Stimulated activated memory B cell treated with anti-CD40 and anti-IgM and Interleukin-4, amounts not matched to agents 10 μg/mL and 1 μg/mL and 100 μg/mL, for 72 hours (primary cell): ENCODE measurements around the gene POMC.
"Not testable (repeated sequence)": the region's sequence is repeated elsewhere in the genome, so short reads cannot be mapped to it uniquely, and the experiment has no call there.

ENCODE experiments used
- ATAC-seq: fragments of 150-1000 bp; cut with Tn5 transposase; 2 replicates; pipeline ENCODE4 v1.10.0; 2021
- H3K27ac Mint-ChIP-seq: one replicate; pipeline ENCODE4 v1.8.0; 2022; ENCODE audit warnings: mild to moderate bottlenecking, mixed read lengths
- H3K27me3 Mint-ChIP-seq: one replicate; pipeline ENCODE4 v1.8.0; 2022; ENCODE audit warnings: mixed read lengths
- H3K36me3 Mint-ChIP-seq: one replicate; pipeline ENCODE4 v1.8.0; 2022; ENCODE audit warnings: mixed read lengths
- H3K4me1 Mint-ChIP-seq: one replicate; pipeline ENCODE4 v1.8.0; 2022; ENCODE audit warnings: mixed read lengths
- H3K4me3 Mint-ChIP-seq: one replicate; pipeline ENCODE4 v1.8.0; 2022; ENCODE audit warnings: mild to moderate bottlenecking, moderate library complexity, mixed read lengths
- H3K9me3 Mint-ChIP-seq: one replicate; pipeline ENCODE4 v1.8.0; 2022; ENCODE audit warnings: mixed read lengths

The POMC gene

DNA sequence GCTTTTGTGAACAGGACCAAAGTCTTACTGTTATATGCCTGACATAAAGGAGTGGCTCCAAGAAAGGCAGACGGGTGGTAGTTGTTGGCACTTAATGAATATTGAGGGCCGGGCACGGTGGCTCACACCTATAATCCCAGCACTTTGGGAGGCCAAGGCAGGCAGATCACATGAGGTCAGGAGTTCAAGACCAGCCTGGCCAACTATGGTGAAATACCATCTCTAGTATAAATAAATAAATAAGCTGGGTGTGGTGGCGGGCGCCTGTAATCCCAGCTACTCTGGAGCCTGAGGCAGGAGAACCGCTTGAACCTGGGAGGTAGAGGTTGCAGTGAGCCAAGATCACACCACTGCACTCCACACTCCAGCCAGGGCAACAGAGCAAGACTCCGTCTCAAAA, 6.3 kb downstream of the POMC start:
- ATAC-seq, H3K36me3 Mint-ChIP-seq, H3K27me3 Mint-ChIP-seq, H3K9me3 Mint-ChIP-seq: not testable (repeated sequence)
- Mint-ChIP-seq H3K4me1 (peaks cover 35% of the 10 kb centered on the region), H3K27ac (peak overlapping the region; percentile 79), H3K4me3 (peak overlapping the region; percentile 44)

DNA sequence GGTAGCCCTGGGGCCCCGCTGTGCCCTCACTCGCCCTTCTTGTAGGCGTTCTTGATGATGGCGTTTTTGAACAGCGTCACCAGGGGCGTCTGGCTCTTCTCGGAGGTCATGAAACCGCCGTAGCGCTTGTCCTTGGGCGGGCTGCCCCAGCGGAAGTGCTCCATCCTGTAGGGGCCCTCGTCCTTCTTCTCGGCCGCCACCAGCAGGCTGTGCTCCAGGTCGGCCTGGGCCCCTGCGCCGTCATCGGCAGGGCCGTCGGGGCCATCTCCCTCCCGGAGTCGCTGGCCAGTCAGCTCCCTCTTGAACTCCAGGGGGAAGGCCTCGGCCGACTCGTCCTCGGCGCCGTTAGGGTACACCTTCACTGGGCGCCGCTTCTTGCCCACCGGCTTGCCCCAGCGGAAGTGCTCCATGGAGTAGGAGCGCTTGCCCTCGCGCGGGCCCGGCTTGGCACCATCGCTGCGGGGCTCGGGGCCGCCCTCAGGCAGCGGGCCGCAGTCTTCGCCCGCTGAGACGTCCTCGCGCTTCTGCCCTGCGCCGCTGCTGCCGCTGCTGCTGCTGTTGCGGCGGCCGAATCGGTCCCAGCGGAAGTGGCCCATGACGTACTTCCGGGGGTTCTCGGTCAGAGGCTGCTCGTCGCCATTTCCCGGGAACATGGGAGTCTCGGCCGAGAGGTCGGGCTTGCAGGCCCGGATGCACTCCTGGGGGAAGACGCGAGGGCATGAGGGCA, 7.2 kb downstream of the POMC start:
- no peaks in the 10 kb centered on the region for H3K27me3 Mint-ChIP-seq
- peak overlapping the region; percentile 79 for H3K27ac Mint-ChIP-seq
- peak; percentile 68 for ATAC-seq
- no peaks in the 10 kb centered on the region for H3K36me3 Mint-ChIP-seq
- H3K4me3 Mint-ChIP-seq: peak overlapping the region; percentile 75
- no peaks in the 10 kb centered on the region for H3K9me3 Mint-ChIP-seq
- H3K4me1 Mint-ChIP-seq: peaks cover 28% of the 10 kb centered on the region

DNA sequence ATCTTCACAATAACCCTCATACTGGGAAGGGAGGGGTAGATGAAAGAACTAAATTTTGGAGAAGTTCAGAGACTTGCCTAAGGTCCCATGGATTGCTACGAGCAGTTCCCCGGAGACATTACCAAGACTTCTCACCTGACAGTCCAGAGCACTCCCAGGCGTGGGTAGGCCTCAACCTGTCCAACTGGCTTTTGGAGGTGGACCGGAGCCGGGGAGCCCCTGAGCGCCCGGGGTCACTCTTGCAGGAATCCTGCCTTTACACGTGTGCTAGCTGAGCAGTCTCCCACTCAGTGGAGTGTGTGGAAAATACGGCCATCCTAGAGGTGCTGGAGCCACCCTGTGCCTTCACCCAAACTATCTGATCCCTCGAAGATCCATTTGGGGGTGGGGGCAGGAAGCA, 8.0 kb downstream of the POMC start:
- peak overlapping the region; percentile 75 for H3K4me3 Mint-ChIP-seq
- H3K27ac Mint-ChIP-seq: peak overlapping the region; percentile 79
- H3K27me3 Mint-ChIP-seq: no peaks in the 10 kb centered on the region
- ATAC-seq: no peak
- H3K9me3 Mint-ChIP-seq: no peaks in the 10 kb centered on the region
- no peaks in the 10 kb centered on the region for H3K36me3 Mint-ChIP-seq
- H3K4me1 Mint-ChIP-seq: peaks cover 20% of the 10 kb centered on the region

DNA sequence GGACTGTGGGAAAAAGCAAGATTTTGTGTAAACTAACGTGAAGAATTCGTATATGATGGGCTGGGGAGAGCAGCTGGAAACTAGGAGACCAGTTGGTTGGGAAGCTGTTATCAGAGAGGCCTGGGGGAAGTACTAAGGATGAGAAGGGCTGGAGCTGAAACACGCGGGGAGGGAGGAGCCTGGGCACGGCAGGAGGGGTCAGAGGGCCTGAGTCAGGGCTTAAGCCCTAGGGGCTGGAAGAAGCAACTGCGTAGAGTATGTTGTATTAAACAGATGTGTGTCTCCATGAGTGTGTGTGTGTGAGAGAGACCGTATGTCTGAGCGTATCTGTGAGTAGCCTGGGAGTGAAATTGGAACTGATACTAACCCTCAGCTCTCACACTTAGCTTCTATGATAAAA, 8.4 kb downstream of the POMC start:
- Mint-ChIP-seq H3K27me3 (no peaks in the 10 kb centered on the region), H3K9me3 (no peaks in the 10 kb centered on the region), H3K36me3 (no peaks in the 10 kb centered on the region), H3K27ac (no peak overlapping the region), H3K4me1 (peaks cover 15% of the 10 kb centered on the region), H3K4me3 (peak overlapping the region; percentile 45)
- ATAC-seq: no peak

DNA sequence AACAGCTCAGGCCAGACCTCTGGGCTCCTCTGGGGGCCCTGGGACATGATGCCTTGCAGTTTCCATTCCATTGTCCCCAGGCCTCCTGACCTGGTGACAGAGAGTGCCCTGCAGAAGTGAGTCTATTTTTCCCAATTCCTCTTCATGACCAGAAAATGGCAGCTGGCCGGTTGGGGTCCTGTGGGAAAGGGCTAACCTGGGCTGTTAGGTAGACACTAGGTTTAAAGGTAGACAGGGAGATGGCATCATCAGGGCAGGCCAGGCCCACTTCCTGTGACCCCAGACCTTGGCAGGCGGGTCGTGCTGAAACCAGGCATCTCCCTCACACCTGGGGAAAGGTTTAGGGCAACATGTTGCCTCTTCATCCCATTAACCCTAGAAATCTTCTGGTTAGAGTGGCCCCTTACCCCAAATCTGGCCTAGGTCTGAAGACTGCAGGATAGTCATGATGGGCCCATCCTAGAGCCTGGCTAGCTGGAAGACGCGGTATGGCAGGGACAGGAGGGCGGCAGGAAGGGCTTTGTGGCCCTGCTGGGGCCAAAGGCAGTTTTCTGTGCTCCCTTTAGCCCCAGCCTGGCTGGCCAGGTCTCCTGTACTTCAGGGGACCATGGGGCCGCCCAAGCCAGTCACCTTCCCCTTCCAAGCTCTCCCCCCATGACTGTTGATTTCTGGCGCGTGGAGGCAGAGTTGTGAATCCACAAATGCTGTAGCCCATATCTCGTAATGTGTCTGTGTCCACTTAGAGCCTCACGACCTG, 10.1 kb downstream of the POMC start:
- Mint-ChIP-seq H3K27me3 (no peaks in the 10 kb centered on the region), H3K27ac (no peak overlapping the region), H3K9me3 (no peaks in the 10 kb centered on the region), H3K36me3 (no peaks in the 10 kb centered on the region), H3K4me3 (no peak overlapping the region), H3K4me1 (peaks cover 10% of the 10 kb centered on the region)
- ATAC-seq: no peak

DNA sequence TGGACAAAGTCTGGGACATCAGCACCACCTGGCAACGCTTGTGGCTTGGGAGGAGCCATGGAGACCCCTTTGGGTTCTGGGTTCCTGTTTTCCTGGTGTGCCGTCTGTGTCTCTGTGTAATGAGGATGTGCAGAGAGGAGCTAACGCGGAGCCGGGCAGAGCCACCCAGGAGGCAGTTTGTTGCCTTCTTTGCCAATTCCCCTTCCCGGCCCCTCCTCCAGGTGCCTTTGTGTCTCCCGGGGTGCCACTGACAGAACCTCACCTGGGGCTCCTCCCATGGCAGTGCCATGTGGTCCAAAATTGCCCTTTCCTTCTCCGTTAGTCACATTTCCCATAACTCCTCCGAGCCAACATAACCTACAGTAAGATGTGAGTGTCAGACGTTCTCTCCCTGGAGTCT, 13.0 kb downstream of the POMC start:
- H3K9me3 Mint-ChIP-seq: no peaks in the 10 kb centered on the region
- H3K27ac Mint-ChIP-seq: no peak overlapping the region
- no peaks in the 10 kb centered on the region for H3K36me3 Mint-ChIP-seq
- peaks cover 10% of the 10 kb centered on the region for H3K4me1 Mint-ChIP-seq
- ATAC-seq: no peak
- H3K27me3 Mint-ChIP-seq: no peaks in the 10 kb centered on the region
- H3K4me3 Mint-ChIP-seq: no peak overlapping the region

DNA sequence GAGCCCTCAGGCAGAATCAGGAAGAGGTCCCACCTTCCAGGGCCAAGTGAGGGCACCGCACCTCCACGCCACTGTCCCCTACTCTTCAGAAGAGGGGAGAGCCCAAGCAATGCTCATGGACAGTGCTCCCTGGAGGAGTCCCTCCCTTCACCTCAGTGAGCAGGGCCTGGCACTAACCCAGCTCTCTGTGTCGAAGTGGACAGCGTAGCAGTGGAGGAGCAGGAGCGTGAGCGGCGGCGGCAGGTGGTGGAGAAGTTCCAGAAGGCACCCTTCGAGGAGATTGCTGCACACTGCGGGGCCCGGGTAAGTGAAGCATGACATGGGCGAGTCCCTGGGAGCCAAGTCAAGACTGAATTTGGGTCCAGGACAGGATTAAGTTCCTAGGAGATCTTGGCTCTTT, 16.7 kb downstream of the POMC start:
- H3K27ac Mint-ChIP-seq: no peak overlapping the region
- H3K4me1 Mint-ChIP-seq: no peaks in the 10 kb centered on the region
- H3K36me3 Mint-ChIP-seq: no peaks in the 10 kb centered on the region
- no peak for ATAC-seq
- no peak overlapping the region for H3K4me3 Mint-ChIP-seq
- H3K27me3 Mint-ChIP-seq: peaks cover 7% of the 10 kb centered on the region
- no peaks in the 10 kb centered on the region for H3K9me3 Mint-ChIP-seq

DNA sequence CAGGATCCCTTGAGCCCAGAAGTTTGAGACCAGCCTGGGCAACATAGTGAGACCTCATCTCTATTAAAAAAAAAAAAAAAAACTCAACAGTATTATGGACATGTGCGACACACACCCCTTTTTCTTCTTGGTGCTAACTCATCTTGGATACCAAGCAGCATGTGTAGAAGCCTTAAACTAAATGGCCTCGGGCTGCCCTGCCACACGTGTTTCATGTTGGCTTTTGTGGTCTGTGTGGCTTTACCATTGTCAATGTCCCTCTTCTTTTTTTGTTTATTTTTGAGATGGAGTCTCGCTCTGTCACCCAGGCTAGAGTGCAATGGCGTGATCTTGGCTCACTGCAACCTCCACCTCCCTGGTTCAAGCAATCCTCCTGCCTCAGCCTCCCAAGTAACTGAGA, 17.4 kb downstream of the POMC start:
- not testable (repeated sequence) for H3K36me3 Mint-ChIP-seq, H3K4me3 Mint-ChIP-seq, H3K4me1 Mint-ChIP-seq, H3K27ac Mint-ChIP-seq, ATAC-seq, H3K9me3 Mint-ChIP-seq
- peaks cover 13% of the 10 kb centered on the region for H3K27me3 Mint-ChIP-seq

DNA sequence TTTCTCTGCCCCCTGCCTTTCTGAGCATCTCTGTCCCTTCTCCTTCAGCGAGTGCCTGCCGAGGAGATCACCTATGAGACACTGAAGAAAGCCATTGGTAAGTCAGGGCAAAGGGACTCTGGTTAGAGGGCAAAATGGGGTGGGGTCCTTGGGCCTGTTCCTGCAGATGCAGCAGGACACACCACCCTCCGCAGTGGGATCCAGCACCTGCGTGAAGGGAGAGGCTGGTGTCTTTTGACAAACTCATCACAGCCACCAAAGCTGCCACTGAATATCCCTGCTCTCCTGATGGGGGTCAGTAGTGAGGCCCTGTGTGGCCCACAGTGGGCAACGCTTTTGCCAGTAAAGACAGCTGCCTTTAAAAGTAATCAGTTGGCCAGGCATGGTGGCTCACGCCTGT, 18.7 kb downstream of the POMC start:
- Mint-ChIP-seq H3K4me1 (peaks cover 5% of the 10 kb centered on the region), H3K27ac (no peak overlapping the region), H3K4me3 (no peak overlapping the region), H3K36me3 (no peaks in the 10 kb centered on the region), H3K9me3 (no peaks in the 10 kb centered on the region), H3K27me3 (peaks cover 25% of the 10 kb centered on the region)
- ATAC-seq: no peak

DNA sequence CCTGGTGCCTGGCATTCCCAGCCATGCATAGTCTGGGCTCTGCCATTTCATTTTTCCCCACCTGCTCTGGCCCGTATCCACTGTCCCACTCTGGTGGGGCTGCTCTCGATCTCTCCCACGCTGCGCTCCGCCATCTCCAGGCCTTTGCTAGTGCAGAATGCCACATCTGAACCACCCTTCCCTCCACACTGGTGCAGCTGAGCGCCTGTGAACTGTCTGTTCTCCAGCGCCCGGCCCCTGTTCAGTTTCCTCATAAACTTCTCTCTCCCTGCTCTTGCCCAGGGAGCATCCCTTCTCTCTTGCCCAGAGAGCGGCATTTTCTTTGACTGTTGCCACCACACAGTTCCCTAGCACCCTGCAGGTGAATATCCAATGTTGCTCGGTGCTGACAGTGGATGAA, 21.5 kb downstream of the POMC start:
- peaks cover 25% of the 10 kb centered on the region for H3K27me3 Mint-ChIP-seq
- H3K9me3 Mint-ChIP-seq: no peaks in the 10 kb centered on the region
- ATAC-seq: no peak
- H3K4me3 Mint-ChIP-seq: no peak overlapping the region
- H3K4me1 Mint-ChIP-seq: peaks cover 5% of the 10 kb centered on the region
- H3K36me3 Mint-ChIP-seq: no peaks in the 10 kb centered on the region
- no peak overlapping the region for H3K27ac Mint-ChIP-seq

DNA sequence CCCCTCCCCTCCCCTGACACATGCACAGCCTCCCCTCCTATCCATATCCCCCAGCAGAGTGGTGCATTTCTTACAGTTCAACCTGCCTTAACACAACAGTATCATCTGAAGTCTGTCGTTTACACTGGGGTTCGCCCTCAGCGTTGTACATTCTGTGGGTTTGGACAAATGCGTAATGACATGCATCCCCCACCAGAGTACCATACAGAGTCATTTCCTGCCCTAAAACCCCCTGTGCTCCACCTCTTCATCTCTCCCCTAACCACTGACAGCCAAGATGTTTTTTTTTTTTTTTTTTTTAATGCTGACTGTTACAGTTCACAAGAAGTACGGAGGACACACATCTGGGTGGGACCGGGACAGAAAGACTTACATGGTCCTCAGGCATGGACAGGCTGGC, 22.6 kb downstream of the POMC start:
- no peak overlapping the region for H3K27ac Mint-ChIP-seq
- H3K27me3 Mint-ChIP-seq: peaks cover 25% of the 10 kb centered on the region
- H3K36me3 Mint-ChIP-seq: no peaks in the 10 kb centered on the region
- H3K4me3 Mint-ChIP-seq: no peak overlapping the region
- no peaks in the 10 kb centered on the region for H3K9me3 Mint-ChIP-seq
- peaks cover 5% of the 10 kb centered on the region for H3K4me1 Mint-ChIP-seq
- no peak for ATAC-seq

DNA sequence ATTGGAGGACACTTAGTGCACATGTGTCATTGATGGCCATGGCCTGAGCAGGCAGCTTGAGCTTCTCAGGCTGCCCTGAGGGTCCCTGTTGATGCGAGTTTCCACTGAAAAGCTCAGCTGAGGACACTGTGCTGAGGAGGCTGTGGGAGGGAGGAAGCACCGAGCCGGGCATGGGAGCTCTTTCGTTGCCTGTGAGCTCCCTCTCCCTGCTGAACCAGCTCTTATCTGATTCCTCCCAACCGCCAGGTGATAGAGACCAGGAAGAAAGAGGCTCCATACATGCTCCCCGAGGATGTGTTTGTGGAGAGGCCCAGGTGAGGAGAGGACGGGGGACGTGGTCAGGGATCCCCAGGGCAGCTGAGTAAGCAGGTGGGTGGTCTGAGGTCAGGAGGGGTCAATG, 27.3 kb downstream of the POMC start:
- H3K27me3 Mint-ChIP-seq: peaks cover 26% of the 10 kb centered on the region
- no peak overlapping the region for H3K27ac Mint-ChIP-seq
- no peaks in the 10 kb centered on the region for H3K36me3 Mint-ChIP-seq
- no peaks in the 10 kb centered on the region for H3K9me3 Mint-ChIP-seq
- ATAC-seq: no peak
- peaks cover 5% of the 10 kb centered on the region for H3K4me1 Mint-ChIP-seq
- H3K4me3 Mint-ChIP-seq: no peak overlapping the region

DNA sequence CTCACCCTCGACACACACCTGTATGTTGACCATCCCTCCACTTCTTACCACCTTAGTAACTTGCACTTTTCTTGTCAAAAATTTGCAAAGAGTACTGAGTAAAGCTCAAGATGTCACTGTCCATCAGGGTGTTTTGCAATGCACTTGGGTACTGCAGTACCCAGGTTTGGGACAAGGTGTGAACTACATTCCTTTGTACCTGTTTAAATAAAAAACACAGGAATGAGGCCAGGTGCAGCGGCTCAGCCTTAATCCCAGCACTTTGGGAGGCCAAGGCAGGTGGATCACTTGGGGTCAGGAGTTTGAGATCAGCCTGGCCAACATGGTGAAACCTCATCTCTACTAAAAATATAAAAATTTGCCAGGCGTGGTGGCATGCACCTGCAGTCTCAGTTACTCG, 27.8 kb downstream of the POMC start:
- H3K4me1 Mint-ChIP-seq, H3K4me3 Mint-ChIP-seq, H3K27ac Mint-ChIP-seq, H3K9me3 Mint-ChIP-seq, ATAC-seq, H3K36me3 Mint-ChIP-seq: not testable (repeated sequence)
- peaks cover 26% of the 10 kb centered on the region for H3K27me3 Mint-ChIP-seq

DNA sequence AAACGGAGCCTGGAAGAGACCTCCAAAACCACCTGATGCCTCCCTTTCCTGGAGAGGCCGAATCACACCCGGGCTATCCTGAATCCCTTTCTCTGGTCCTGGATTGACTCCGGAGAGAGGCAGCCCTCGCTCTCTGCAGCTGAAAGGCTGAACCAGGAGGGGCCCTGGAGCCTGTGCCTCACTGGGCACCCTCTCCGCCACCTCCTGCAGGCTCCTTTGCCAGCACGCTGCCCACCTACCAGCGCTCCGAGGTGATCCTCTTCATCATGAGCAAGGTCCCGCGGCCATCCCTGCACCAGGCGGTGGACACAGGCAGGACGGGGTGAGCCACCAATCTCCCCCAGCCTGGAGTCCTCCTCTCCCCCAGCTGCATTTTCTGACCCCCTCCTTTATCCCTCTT, 35.7 kb downstream of the POMC start:
- Mint-ChIP-seq H3K4me3 (no peak overlapping the region), H3K9me3 (no peaks in the 10 kb centered on the region), H3K27me3 (peaks cover 75% of the 10 kb centered on the region), H3K4me1 (peaks cover 28% of the 10 kb centered on the region), H3K27ac (no peak overlapping the region), H3K36me3 (no peaks in the 10 kb centered on the region)
- no peak for ATAC-seq

DNA sequence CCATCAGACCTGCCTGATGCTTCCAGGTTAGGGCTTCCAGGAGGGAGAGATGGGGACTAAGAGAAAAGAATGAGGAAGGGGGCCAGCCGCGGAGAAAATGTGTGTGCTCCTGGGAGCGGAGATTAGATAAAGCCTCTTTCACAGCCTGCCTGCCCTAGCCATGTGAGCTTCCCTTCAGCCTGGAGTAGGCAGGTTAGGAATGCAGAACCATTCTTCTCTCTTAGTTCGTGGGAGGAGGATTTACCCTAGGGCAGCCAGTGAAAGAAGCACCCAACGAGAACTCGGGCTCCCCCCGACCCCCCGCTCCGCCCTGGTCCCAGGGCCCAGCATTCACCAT, 36.1 kb downstream of the POMC start:
- no peaks in the 10 kb centered on the region for H3K9me3 Mint-ChIP-seq
- no peak overlapping the region for H3K27ac Mint-ChIP-seq
- peak; percentile 4 for ATAC-seq
- H3K36me3 Mint-ChIP-seq: no peaks in the 10 kb centered on the region
- H3K27me3 Mint-ChIP-seq: peaks cover 74% of the 10 kb centered on the region
- H3K4me3 Mint-ChIP-seq: no peak overlapping the region
- peaks cover 28% of the 10 kb centered on the region for H3K4me1 Mint-ChIP-seq

DNA sequence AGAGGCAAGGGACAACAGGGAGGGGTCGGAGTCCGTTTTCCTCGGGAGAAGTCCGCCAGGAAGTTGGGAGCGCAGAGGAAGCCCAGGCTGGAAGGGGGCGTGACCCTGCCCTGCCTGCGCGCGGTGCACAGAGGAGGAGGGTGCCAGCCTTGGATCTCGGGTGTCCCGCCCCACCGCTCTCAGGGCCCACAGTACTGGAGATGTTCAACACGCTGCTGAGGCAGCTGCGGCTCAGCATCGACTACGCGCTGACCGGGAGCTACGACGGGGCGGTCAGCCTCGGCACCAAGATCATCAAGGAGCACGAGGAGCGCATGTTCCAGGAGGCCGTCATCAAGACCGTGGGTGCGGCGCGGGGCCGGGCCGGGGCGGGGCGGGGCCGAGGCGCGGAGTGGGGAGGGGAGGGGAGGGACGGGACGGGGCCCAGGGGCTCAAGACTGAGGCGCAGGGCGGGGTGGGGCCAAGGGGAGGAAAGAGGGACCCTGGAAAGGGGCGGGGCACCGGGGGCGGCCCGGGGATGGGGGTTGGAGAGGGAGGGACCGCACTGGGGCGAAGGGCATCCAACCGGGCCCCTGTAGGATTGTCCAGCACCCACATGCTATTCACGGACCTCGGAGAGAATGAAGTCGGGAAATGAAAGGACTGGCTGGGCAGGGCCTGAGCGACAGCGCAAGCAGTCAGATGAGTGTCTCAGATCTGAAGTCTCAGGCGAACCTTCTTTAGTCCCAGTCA, 36.6 kb downstream of the POMC start:
- Mint-ChIP-seq H3K36me3 (no peaks in the 10 kb centered on the region), H3K4me3 (peak overlapping the region; percentile 55), H3K27ac (no peak overlapping the region), H3K27me3 (peaks cover 68% of the 10 kb centered on the region), H3K4me1 (peaks cover 28% of the 10 kb centered on the region), H3K9me3 (no peaks in the 10 kb centered on the region)
- ATAC-seq: peak; percentile 14
